Lower lobe of right lung (tissue), 2 donors: ENCODE results near the gene PRKN. TPM values are rescaled to one million over a fixed set of nuclear protein-coding genes. Genes with fewer than 3 reads are reported as not detected.

Source experiments
- ATAC-seq, 2 donors: fragments of 200-7000 bp; cut with Tn5 transposase; one replicate each; pipeline ENCODE4 v1.9.1; 2020 to 2022; ENCODE audit warnings: mild to moderate bottlenecking in 2 of 2, moderate library complexity in 2 of 2
- DNase-seq: peaks from one replicate; pipeline ENCODE4 v3.0.0-alpha.2; 2020
- H3K27ac ChIP-seq: fragments of 200-600 bp; one replicate; pipeline ENCODE4 v1.8.0; 2022
- H3K27me3 ChIP-seq: fragments of 200-600 bp; one replicate; pipeline ENCODE4 v1.8.0; 2022; ENCODE audit warnings: low read depth
- H3K36me3 ChIP-seq: fragments of 200-600 bp; one replicate; pipeline ENCODE4 v1.8.0; 2022; ENCODE audit warnings: mild to moderate bottlenecking
- H3K4me1 ChIP-seq: fragments of 200-600 bp; one replicate; pipeline ENCODE4 v1.8.0; 2022
- H3K4me3 ChIP-seq: fragments of 200-600 bp; one replicate; pipeline ENCODE4 v1.8.0; 2022; ENCODE audit warnings: mild to moderate bottlenecking
- H3K9me3 ChIP-seq: fragments of 200-600 bp; one replicate; pipeline ENCODE4 v1.8.0; 2022
- CTCF ChIP-seq: fragments of 200-600 bp; IDR thresholded peaks from one replicate; pipeline ENCODE4 v1.8.0; 2022; ENCODE audit warnings: antibody characterized with exemption, mild to moderate bottlenecking
- intact Hi-C: fragments of 100-400 bp; cut with DNase I; formaldehyde crosslinking; loops from one replicate; pipeline ENCODE4 v1.11.0; 2022
- total RNA-seq: library from RNA; stranded (reverse); fragmentation: NEBNext Ultra II Directional; extraction: Animal tissue kit (Norgen Biotek cat#: 25700); gene quantifications from one replicate; pipeline ENCODE4 v1.2.1, GENCODE V29; 2021
- donor health status: DM: no; HTN: yes; CAD: no; lungs with severe emphysema.

The PRKN gene
- total RNA-seq, 1 donor from 2014 or later: 6.1 TPM

GRCh38 chr6:162373192-162373591 lies 354.4 kb downstream of the PRKN start:
- no peak for TF ChIP-seq CTCF
- Histone ChIP-seq H3K36me3 (no peaks in the 10 kb centered on the region), H3K4me1 (no peaks in the 10 kb centered on the region), H3K27ac (no peak overlapping the region), H3K4me3 (no peak overlapping the region), H3K9me3 (no peaks in the 10 kb centered on the region), H3K27me3 (no peaks in the 10 kb centered on the region)
- ATAC-seq: no peak
- intact Hi-C loops: no loop called here
- DNase-seq: no peak

GRCh38 chr6:162372106-162372505 lies 355.5 kb downstream of the PRKN start:
- no peak overlapping the region for H3K4me3 ChIP-seq
- H3K27me3 ChIP-seq: no peaks in the 10 kb centered on the region
- no peaks in the 10 kb centered on the region for H3K9me3 ChIP-seq
- no peaks in the 10 kb centered on the region for H3K36me3 ChIP-seq
- no peak for TF ChIP-seq CTCF
- intact Hi-C loops: no loop called here
- ATAC-seq: no peak
- H3K4me1 ChIP-seq: no peaks in the 10 kb centered on the region
- H3K27ac ChIP-seq: no peak overlapping the region
- DNase-seq: no peak

- Histone ChIP-seq H3K4me3 (no peak overlapping the region), H3K4me1 (no peaks in the 10 kb centered on the region), H3K27me3 (no peaks in the 10 kb centered on the region), H3K27ac (no peak overlapping the region), H3K9me3 (no peaks in the 10 kb centered on the region), H3K36me3 (no peaks in the 10 kb centered on the region)
- intact Hi-C loops: no loop called here
- ATAC-seq (no peak), DNase-seq (no peak)
- TF ChIP-seq CTCF: no peak
Observed at GRCh38 chr6:162371121-162371520, 356.4 kb downstream of the PRKN start.

- TF ChIP-seq CTCF: no peak
- no peaks in the 10 kb centered on the region for H3K4me1 ChIP-seq
- H3K4me3 ChIP-seq: no peak overlapping the region
- no peaks in the 10 kb centered on the region for H3K9me3 ChIP-seq
- H3K27me3 ChIP-seq: no peaks in the 10 kb centered on the region
- DNase-seq (no peak), ATAC-seq (no peak)
- no peaks in the 10 kb centered on the region for H3K36me3 ChIP-seq
- intact Hi-C loops: no loop called here
- H3K27ac ChIP-seq: no peak overlapping the region
Observed at GRCh38 chr6:162369091-162369490, 358.5 kb downstream of the PRKN start.

- no peaks in the 10 kb centered on the region for H3K4me1 ChIP-seq
- TF ChIP-seq CTCF: no peak
- ATAC-seq: no peak
- no peak for DNase-seq
- no peaks in the 10 kb centered on the region for H3K9me3 ChIP-seq
- no peaks in the 10 kb centered on the region for H3K27me3 ChIP-seq
- H3K36me3 ChIP-seq: no peaks in the 10 kb centered on the region
- no peak overlapping the region for H3K4me3 ChIP-seq
- no peak overlapping the region for H3K27ac ChIP-seq
- intact Hi-C loops: no loop called here
Observed at GRCh38 chr6:162364488-162364887, 363.1 kb downstream of the PRKN start.

- H3K4me1 ChIP-seq: no peaks in the 10 kb centered on the region
- no peak overlapping the region for H3K27ac ChIP-seq
- DNase-seq (no peak), ATAC-seq (no peak)
- no peak overlapping the region for H3K4me3 ChIP-seq
- intact Hi-C loops: no loop called here
- no peaks in the 10 kb centered on the region for H3K9me3 ChIP-seq
- H3K27me3 ChIP-seq: no peaks in the 10 kb centered on the region
- TF ChIP-seq CTCF: no peak
- no peaks in the 10 kb centered on the region for H3K36me3 ChIP-seq
Observed at GRCh38 chr6:162363757-162364156, 363.8 kb downstream of the PRKN start.
